ENCODE results near the gene GMEB2. TPM values are rescaled to one million over a fixed set of nuclear protein-coding genes. Genes with fewer than 3 reads are reported as not detected.

Gene GMEB2
- total and polyA plus RNA-seq, 2 donors (not counting 1 experiment from before 2014, with no cell fraction given), result 6.3 to 10.9 TPM

DNA sequence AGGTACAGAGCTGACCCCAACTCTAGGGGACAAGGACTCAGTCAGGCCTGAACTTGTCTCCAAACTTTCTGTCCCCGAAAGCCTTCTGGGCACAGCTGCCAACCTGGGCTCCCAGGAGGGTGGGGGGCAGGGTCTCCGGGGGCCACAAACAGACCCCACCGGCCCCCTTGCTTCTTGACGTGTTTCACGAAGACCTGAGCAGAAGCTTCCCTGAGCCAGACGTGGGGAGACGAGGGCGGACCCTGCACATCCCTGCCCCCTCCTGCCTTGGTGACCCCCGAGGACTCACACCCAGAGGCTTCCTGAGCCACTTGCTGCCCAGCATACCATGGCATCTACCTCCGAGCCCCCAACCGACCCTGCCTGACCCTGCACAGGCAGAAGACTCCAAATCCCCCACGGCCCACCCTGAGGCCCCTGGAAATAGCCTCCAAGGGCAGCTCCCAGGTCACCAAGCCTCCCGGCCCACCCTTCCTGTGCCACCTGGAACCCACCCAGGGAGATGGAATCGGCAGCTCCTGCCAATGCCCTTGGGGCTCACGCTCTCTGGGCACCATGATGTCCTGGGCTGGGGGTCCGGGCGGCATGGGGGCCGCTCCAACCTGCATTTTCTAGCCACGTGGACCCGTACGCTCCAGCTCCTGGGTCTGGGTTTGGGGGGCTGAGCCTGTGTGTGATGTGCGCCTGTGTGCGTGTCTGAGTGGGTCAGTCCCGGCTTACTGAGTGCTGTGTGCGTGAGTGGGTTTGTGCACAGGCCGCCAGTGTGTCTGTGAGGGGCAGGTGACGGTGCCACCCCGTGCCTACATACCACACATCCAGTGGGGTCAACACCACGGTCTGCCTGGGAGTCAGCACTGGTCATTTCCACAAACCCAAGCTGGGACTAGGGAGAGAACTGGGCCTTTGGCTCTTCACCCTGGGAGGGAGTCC is 87.2 kb downstream of the GMEB2 start:
- no peak for DNase-seq (ENCODE audit: low read depth in 2 of 2)
- no peaks in the 10 kb centered on the region for H3K9me3 ChIP-seq (ENCODE audit: control insufficient read depth, insufficient read depth, low read depth, low read length)
- TF ChIP-seq, protein P1, sequence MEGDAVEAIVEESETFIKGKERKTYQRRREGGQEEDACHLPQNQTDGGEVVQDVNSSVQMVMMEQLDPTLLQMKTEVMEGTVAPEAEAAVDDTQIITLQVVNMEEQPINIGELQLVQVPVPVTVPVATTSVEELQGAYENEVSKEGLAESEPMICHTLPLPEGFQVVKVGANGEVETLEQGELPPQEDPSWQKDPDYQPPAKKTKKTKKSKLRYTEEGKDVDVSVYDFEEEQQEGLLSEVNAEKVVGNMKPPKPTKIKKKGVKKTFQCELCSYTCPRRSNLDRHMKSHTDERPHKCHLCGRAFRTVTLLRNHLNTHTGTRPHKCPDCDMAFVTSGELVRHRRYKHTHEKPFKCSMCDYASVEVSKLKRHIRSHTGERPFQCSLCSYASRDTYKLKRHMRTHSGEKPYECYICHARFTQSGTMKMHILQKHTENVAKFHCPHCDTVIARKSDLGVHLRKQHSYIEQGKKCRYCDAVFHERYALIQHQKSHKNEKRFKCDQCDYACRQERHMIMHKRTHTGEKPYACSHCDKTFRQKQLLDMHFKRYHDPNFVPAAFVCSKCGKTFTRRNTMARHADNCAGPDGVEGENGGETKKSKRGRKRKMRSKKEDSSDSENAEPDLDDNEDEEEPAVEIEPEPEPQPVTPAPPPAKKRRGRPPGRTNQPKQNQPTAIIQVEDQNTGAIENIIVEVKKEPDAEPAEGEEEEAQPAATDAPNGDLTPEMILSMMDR (conservative IDR thresholded peaks at IDR 0.05 in 1 of 2, IDR thresholded peaks at IDR 0.05 in 1 of 2; ENCODE audit: low read depth in 1 of 2, low read length in 2 of 2), result no peak
- TF ChIP-seq EZH2 (IDR thresholded peaks at IDR 0.05; ENCODE audit: low read length, missing control alignments), result no peak
- no peak overlapping the region for H3K27ac ChIP-seq (ENCODE audit: insufficient read depth, low read length)
- H3K4me1 ChIP-seq (ENCODE audit: control insufficient read depth, extremely low read depth, insufficient read depth, low read length), result peaks cover 5% of the 10 kb centered on the region
- no peak overlapping the region for H3K4me3 ChIP-seq (replicated peaks in 1 of 4; ENCODE audit: control extremely low read depth in 1 of 4, insufficient read depth in 1 of 4, low read depth in 3 of 4, low read length in 4 of 4)
- H3K36me3 ChIP-seq (ENCODE audit: control insufficient read depth, insufficient read depth, low read length), result no peaks in the 10 kb centered on the region
- H4K20me1 ChIP-seq (ENCODE audit: control insufficient read depth, extremely low read depth, insufficient read depth, low read length), result no peaks in the 10 kb centered on the region
- no peaks in the 10 kb centered on the region for H3K27me3 ChIP-seq (ENCODE audit: control insufficient read depth, insufficient read depth, low read length)
- no peak overlapping the region for H3K4me2 ChIP-seq (ENCODE audit: extremely low read depth, insufficient read depth, low read length)
- no peak overlapping the region for H2AFZ ChIP-seq (ENCODE audit: low read length)
- no peaks in the 10 kb centered on the region for H3K79me2 ChIP-seq (ENCODE audit: control insufficient read depth, insufficient read depth, low read length)
- no peak overlapping the region for H3K9ac ChIP-seq (ENCODE audit: insufficient read depth, low read length)

DNA sequence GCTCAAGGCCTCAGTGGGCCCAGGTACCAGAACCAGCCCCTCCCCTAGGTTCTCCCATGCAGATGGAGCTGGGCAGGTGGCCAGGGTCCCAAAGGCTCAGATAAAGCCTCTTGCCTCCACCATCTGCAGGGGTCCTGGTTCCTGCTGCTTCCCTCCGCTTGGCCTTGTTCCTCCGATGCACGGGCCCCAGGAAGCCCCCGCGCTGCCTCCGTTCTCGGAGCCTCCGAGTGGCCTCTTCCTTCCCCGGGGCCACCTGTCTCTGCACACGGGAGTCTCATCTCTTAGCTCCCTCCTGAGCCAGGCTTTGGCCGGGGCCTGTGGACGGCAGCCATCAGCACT is 87.8 kb downstream of the GMEB2 start:
- H2AFZ ChIP-seq (ENCODE audit: low read length), result no peak overlapping the region
- no peak for DNase-seq (ENCODE audit: low read depth in 2 of 2)
- no peak for TF ChIP-seq EZH2 (IDR thresholded peaks at IDR 0.05; ENCODE audit: low read length, missing control alignments)
- TF ChIP-seq, protein P1 (conservative IDR thresholded peaks at IDR 0.05 in 1 of 2, IDR thresholded peaks at IDR 0.05 in 1 of 2; ENCODE audit: low read depth in 1 of 2, low read length in 2 of 2), result no peak
- H3K27me3 ChIP-seq (ENCODE audit: control insufficient read depth, insufficient read depth, low read length), result no peaks in the 10 kb centered on the region
- no peak overlapping the region for H3K9ac ChIP-seq (ENCODE audit: insufficient read depth, low read length)
- H3K4me2 ChIP-seq (ENCODE audit: extremely low read depth, insufficient read depth, low read length), result no peak overlapping the region
- no peaks in the 10 kb centered on the region for H3K9me3 ChIP-seq (ENCODE audit: control insufficient read depth, insufficient read depth, low read depth, low read length)
- H3K4me3 ChIP-seq (replicated peaks in 1 of 4; ENCODE audit: control extremely low read depth in 1 of 4, insufficient read depth in 1 of 4, low read depth in 3 of 4, low read length in 4 of 4), result no peak overlapping the region
- peaks cover 5% of the 10 kb centered on the region for H3K4me1 ChIP-seq (ENCODE audit: control insufficient read depth, extremely low read depth, insufficient read depth, low read length)
- H3K79me2 ChIP-seq (ENCODE audit: control insufficient read depth, insufficient read depth, low read length), result no peaks in the 10 kb centered on the region
- H4K20me1 ChIP-seq (ENCODE audit: control insufficient read depth, extremely low read depth, insufficient read depth, low read length), result no peaks in the 10 kb centered on the region
- no peaks in the 10 kb centered on the region for H3K36me3 ChIP-seq (ENCODE audit: control insufficient read depth, insufficient read depth, low read length)
- H3K27ac ChIP-seq (ENCODE audit: insufficient read depth, low read length), result no peak overlapping the region

DNA sequence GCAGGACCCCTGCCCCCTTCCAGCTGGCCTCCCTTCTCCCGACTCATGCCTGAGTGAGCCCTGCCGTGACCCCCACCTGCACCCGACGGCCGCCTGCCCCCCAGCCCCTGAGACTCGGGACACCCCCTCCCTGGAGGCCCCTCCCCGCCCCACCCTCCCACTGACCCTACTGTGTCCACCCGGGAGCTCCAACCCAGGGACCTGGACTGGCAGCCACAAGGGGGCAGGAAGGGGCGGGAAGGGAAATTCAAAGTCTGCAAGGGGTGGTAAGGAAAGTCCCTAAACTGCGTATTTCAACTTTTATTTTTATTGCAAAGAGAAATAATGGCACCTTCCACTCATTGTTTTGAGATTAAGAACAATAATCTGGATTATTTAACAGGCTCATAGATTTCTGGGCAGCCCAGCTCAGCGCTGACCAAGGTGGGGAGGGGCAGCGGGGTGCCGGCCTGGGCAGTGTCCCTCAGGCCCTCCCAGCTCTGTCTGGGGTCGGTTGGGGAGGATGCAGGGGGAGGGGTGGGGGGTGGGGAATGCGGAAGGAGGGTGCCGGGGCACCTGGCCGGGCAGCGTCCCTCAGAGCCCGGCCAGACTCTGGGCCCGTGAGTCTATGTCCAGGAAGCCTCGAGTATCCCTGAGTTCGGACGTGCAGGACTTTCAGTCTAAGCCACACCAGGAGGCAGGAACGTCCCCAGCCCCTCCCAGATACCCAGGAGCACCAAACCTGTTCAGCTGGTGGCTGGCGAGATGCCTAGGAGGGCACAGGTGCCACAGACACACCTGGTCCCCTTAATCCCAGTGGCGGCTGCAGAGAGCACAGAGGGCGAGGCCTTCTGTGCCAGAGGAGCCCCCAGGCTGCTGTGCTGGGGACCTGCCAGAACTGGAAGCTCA is 88.5 kb downstream of the GMEB2 start:
- H3K4me2 ChIP-seq (ENCODE audit: extremely low read depth, insufficient read depth, low read length), result peak overlapping the region; percentile 8

More for the DNA sequence above, 88.5 kb downstream of the GMEB2 start:
- Histone ChIP-seq H2AFZ (ENCODE audit: low read length) (peak overlapping the region; percentile 61), H3K27ac (ENCODE audit: insufficient read depth, low read length) (no peak overlapping the region), H3K4me3 (replicated peaks in 1 of 4; ENCODE audit: control extremely low read depth in 1 of 4, insufficient read depth in 1 of 4, low read depth in 3 of 4, low read length in 4 of 4) (peak overlapping the region in 1 of 4 experiments; percentile 28), H3K9me3 (ENCODE audit: control insufficient read depth, insufficient read depth, low read depth, low read length) (no peaks in the 10 kb centered on the region), H3K79me2 (ENCODE audit: control insufficient read depth, insufficient read depth, low read length) (no peaks in the 10 kb centered on the region), H4K20me1 (ENCODE audit: control insufficient read depth, extremely low read depth, insufficient read depth, low read length) (no peaks in the 10 kb centered on the region), H3K36me3 (ENCODE audit: control insufficient read depth, insufficient read depth, low read length) (no peaks in the 10 kb centered on the region), H3K9ac (ENCODE audit: insufficient read depth, low read length) (no peak overlapping the region), H3K4me1 (ENCODE audit: control insufficient read depth, extremely low read depth, insufficient read depth, low read length) (peaks cover 5% of the 10 kb centered on the region), H3K27me3 (ENCODE audit: control insufficient read depth, insufficient read depth, low read length) (no peaks in the 10 kb centered on the region)
- peak in 1 of 2 donors; percentile 49 for DNase-seq (ENCODE audit: low read depth in 2 of 2)
- no peak for TF ChIP-seq EZH2 (IDR thresholded peaks at IDR 0.05; ENCODE audit: low read length, missing control alignments)
- TF ChIP-seq, protein P1 (conservative IDR thresholded peaks at IDR 0.05 in 1 of 2, IDR thresholded peaks at IDR 0.05 in 1 of 2; ENCODE audit: low read depth in 1 of 2, low read length in 2 of 2), result peak in 1 of 2 donors; percentile 15
